Adrenal gland (tissue), 12 donors: ENCODE results near the gene RIN1. TPM values are rescaled to one million over a fixed set of nuclear protein-coding genes. Genes with fewer than 3 reads are reported as not detected.

ENCODE experiments used
- DNase-seq, 7 donors: peaks; one replicate each; pipeline ENCODE4 v3.0.0-alpha.2; 2019 to 2020
- H3K27ac ChIP-seq, 5 donors: fragments of 200-600 bp; sonication (generic) in 4 of 5; 1 replicate in 3 of 5; 2 replicates in 2 of 5; pipeline versions ENCODE4 v1.5.1 to v1.8.0; 2016 to 2020; ENCODE audit warnings: mild to moderate bottlenecking in 1 of 5
- H3K27me3 ChIP-seq: fragments of 200-600 bp; 2 replicates; pipeline ENCODE4 v1.8.0; 2021
- H3K36me3 ChIP-seq, 2 donors: fragments of 200-600 bp; replicated peaks in 1 of 2; 1 replicate in 1 of 2; 2 replicates in 1 of 2; pipeline versions ENCODE4 v1.5.1 to v1.8.0; 2018 to 2022
- H3K4me1 ChIP-seq, 2 donors: fragments of 200-600 bp; replicated peaks in 1 of 2; 1 replicate in 1 of 2; 2 replicates in 1 of 2; pipeline versions ENCODE4 v1.5.1 to v1.8.0; 2018 to 2021
- H3K4me3 ChIP-seq, 4 donors: fragments of 200-600 bp; sonication (generic) in 3 of 4; one replicate each; pipeline ENCODE4 v1.5.1; 2016 to 2018
- H3K9me3 ChIP-seq, 3 donors: fragments of 200-600 bp; sonication (generic) in 1 of 3; replicated peaks in 1 of 3; 1 replicate in 2 of 3; 2 replicates in 1 of 3; pipeline versions ENCODE4 v1.5.1 to v1.8.0; 2016 to 2021
- CTCF ChIP-seq, 6 experiments: fragments of 450-650 bp in 4 of 6; fragments of 200-600 bp in 2 of 6; sonication (generic) in 1 of 6; IDR thresholded peaks; 1 replicate in 5 of 6; 2 replicates in 1 of 6; pipeline versions ENCODE4 v1.5.1 to v1.8.0; 2016 to 2021; ENCODE audit warnings: antibody characterized with exemption in 6 of 6, mild to moderate bottlenecking in 2 of 6, moderate library complexity in 1 of 6
- POLR2A ChIP-seq, 2 donors: fragments of 450-650 bp; IDR thresholded peaks; one replicate each; pipeline ENCODE4 v1.6.1; 2017; ENCODE audit warnings: antibody characterized with exemption in 2 of 2, mild to moderate bottlenecking in 2 of 2, moderate library complexity in 1 of 2
- WGBS, 4 donors: extraction: QIAGEN DNeasy Blood & Tissue Kit in 2 of 4; methylation state at CpG; one replicate each; pipeline versions ENCODE4 v1.1.5 to v1.1.7; 2013 to 2017; 5-methylcytosine and 5-hydroxymethylcytosine counted together
- intact Hi-C, 2 donors: fragments of 100-400 bp; cut with DNase I; formaldehyde crosslinking; loops; one replicate each; pipeline versions ENCODE4 v1.14.1 to v1.15.0; 2022 to 2023
- polyA plus RNA-seq, 3 donors: library from polyadenylated mRNA; stranded (reverse); fragments of 200-250 nt in 2 of 3; fragments of 350-450 nt in 1 of 3; fragmentation: Illumina TruSeq in 1 of 3; extraction: RNeasy Lipid Tissue Mini Kit (QIAGEN cat#74804) in 1 of 3; gene quantifications; one replicate each; pipeline ENCODE4 v1.2.3, GENCODE V29; 2013 to 2014
- total RNA-seq, 9 donors: library from RNA; depleted of rRNA in 4 of 9; stranded (reverse); fragments of >200 nt in 4 of 9; fragments of 120-200 nt in 1 of 9; fragmentation: NEBNext Ultra II Directional in 1 of 9; extraction: Animal tissue kit (Norgen Biotek cat#: 25700) in 1 of 9; gene quantifications; one replicate each; pipeline versions ENCODE4 v1.1.0 to v1.2.4, GENCODE V29; 2013 to 2023
- donor health status: healthy with polysubstance abuse.
- donor health status: Bipolar disorder and iron deficiency.
- donor health status: DM: yes; HTN: yes; CAD: no.
- donor health status: DM: no; HTN: no; CAD: no.
- donor health status: DM: no; HTN: no; CAD: no.
- donor health status: DM: yes; HTN: yes; CAD: no.

The RIN1 gene
- total and polyA plus RNA-seq, 12 donors, result 1.6 to 15.2 (median 7.1) TPM

- TF ChIP-seq CTCF (IDR thresholded peaks at IDR 0.05), result no peak
- TF ChIP-seq POLR2A (IDR thresholded peaks at IDR 0.05), result no peak
- no peaks in the 10 kb centered on the region for H3K27me3 ChIP-seq
- 35 to 56% (median 41%) methylated on average over 7 to 16 of the region's 16 CpGs for WGBS, 4 donors
- peaks cover 5 to 16% of the 10 kb centered on the region in 2 donors for H3K4me1 ChIP-seq
- H3K27ac ChIP-seq, result peak overlapping the region in 4 of 5 donors; percentile 39 to 91 (median 65)
- no peaks in the 10 kb centered on the region for H3K9me3 ChIP-seq
- DNase-seq, result peak in 5 of 7 donors; percentile 68 to 82 (median 68)
- H3K36me3 ChIP-seq, result no peaks in the 10 kb centered on the region
- H3K4me3 ChIP-seq, result no peak overlapping the region
- intact Hi-C loops, result no loop called here
Observed at GRCh38 chr11:66317723-66318599, 18.3 kb downstream of the RIN1 start.

- Histone ChIP-seq H3K4me3 (peak overlapping the region in 1 of 4 donors; percentile 37), H3K27me3 (no peaks in the 10 kb centered on the region), H3K27ac (peak overlapping the region in 4 of 5 donors; percentile 39 to 91 (median 65)), H3K4me1 (peaks cover 6 to 18% of the 10 kb centered on the region in 2 donors), H3K36me3 (no peaks in the 10 kb centered on the region), H3K9me3 (no peaks in the 10 kb centered on the region)
- no peak for DNase-seq
- WGBS, 4 donors, result 27 to 41% (median 38%) methylated on average over 13 to 14 of the region's 14 CpGs
- TF ChIP-seq POLR2A (IDR thresholded peaks at IDR 0.05), result no peak
- no peak for TF ChIP-seq CTCF (IDR thresholded peaks at IDR 0.05)
- intact Hi-C loops, result no loop called here
Observed at GRCh38 chr11:66317322-66317722, 18.9 kb downstream of the RIN1 start.

- peaks cover 6 to 18% of the 10 kb centered on the region in 2 donors for H3K4me1 ChIP-seq
- H3K4me3 ChIP-seq, result peak within 1 kb of the TSS in 1 of 4 donors; percentile 37
- intact Hi-C loops, result no loop called here
- H3K36me3 ChIP-seq, result no peaks in the 10 kb centered on the region
- TF ChIP-seq CTCF (IDR thresholded peaks at IDR 0.05), result no peak
- no peak for TF ChIP-seq POLR2A (IDR thresholded peaks at IDR 0.05)
- 23 to 31% (median 29%) methylated on average over 7 to 29 of the region's 29 CpGs; no CpG with 5 or more reads in 1 of the 4 donors for WGBS, 4 donors
- no peaks in the 10 kb centered on the region for H3K9me3 ChIP-seq
- peak in 1 of 7 donors; percentile 45 for DNase-seq
- H3K27ac ChIP-seq, result peak within 1 kb of the TSS in 4 of 5 donors; percentile 39 to 91 (median 65)
- H3K27me3 ChIP-seq, result no peaks in the 10 kb centered on the region
Observed at GRCh38 chr11:66316849-66317251, 19.4 kb downstream of the RIN1 start, which contains the start of gene CD248. TSS of gene CD248 (minus strand) at chr11:66317044. CDS start at chr11:66317027, 17 bp downstream.

- Histone ChIP-seq H3K9me3 (no peaks in the 10 kb centered on the region), H3K4me1 (peaks cover 6 to 18% of the 10 kb centered on the region in 2 donors), H3K36me3 (no peaks in the 10 kb centered on the region), H3K4me3 (peak overlapping the region in 1 of 4 donors; percentile 37), H3K27ac (peak overlapping the region in 2 of 5 donors; percentile 75 to 91), H3K27me3 (no peaks in the 10 kb centered on the region)
- no peak for DNase-seq
- intact Hi-C loops, result no loop called here
- no peak for TF ChIP-seq POLR2A (IDR thresholded peaks at IDR 0.05)
- TF ChIP-seq CTCF (IDR thresholded peaks at IDR 0.05), result no peak
- 63 to 85% (median 71%) methylated on average over 10 to 52 of the region's 52 CpGs for WGBS, 4 donors
Observed at GRCh38 chr11:66315921-66316811, 20.1 kb downstream of the RIN1 start.
